GM12891 (cell line): ENCODE measurements around the gene TLR9.

ENCODE experiments used
- POLR2A ChIP-seq: IDR thresholded peaks from 2 replicates; pipeline ENCODE4 v1.6.1; 2011; ENCODE audit warnings: low read depth, low read length, control low read depth
- POLR2AphosphoS5 ChIP-seq: IDR thresholded peaks from 2 replicates; pipeline ENCODE4 v1.6.1; 2011; ENCODE audit warnings: low read depth, low read length, control low read depth

DNA sequence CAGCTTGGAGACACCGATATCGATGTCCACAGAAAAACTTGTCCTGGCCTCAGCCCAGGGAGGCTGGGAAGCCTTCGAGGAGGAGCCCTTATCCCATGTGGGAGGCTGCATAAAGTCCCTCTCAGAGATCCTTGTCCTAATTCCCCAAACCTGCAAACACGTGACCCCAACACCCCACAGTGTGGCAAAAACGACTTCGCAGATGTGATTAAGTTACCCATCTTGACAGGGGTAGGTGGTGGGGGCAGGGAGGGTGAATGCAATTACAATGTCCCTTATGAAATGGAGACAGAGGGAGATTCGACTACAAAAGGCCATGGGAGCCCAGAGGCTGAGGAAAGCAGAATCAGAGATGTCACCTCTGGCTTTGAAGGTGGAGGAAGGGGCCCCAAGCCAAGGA, 2.3 kb upstream of the TLR9 start:
- TF ChIP-seq POLR2A (no peak), POLR2AphosphoS5 (no peak)
